H1 (cell line): ENCODE measurements around the gene SIGLEC14. TPM values are rescaled to one million over a fixed set of nuclear protein-coding genes. Genes with fewer than 3 reads are reported as not detected.

Source experiments
- CTCF ChIA-PET: fragments of 300-600 bp; sonication (Branson Sonifier 250); formaldehyde crosslinking; loops from one replicate; lab custom pipeline; 2021; ENCODE audit not compliant: partially characterized antibody; lab: Charles Lee
- POLR2A ChIA-PET: fragments of 300-600 bp; sonication (Branson Sonifier 250); formaldehyde crosslinking; loops from one replicate; lab custom pipeline; 2021; ENCODE audit warnings: inconsistent platforms; ENCODE audit not compliant: partially characterized antibody; lab: Charles Lee
- DNase-seq, 2 experiments: peaks; one replicate each; pipeline versions ENCODE4 v3.0.0 to v3.0.0-alpha.2; 2010 to 2022; ENCODE audit warnings: low spot score in 2 of 2, low read depth in 1 of 2, mixed read lengths in 1 of 2
- FAIRE-seq: peaks from 2 replicates; lab custom pipeline; 2011; peaks lifted over from hg19 to GRCh38; lab: Jason Lieb, UNC
- H2AFZ ChIP-seq: 2 replicates; pipeline ENCODE4 v1.8.1; 2012; ENCODE audit warnings: low read length, inconsistent platforms
- H2AK5ac ChIP-seq: 2 replicates; pipeline ENCODE4 v1.6.1; 2013; ENCODE audit warnings: low read depth, low read length
- H2BK120ac ChIP-seq: replicated peaks from 2 replicates; pipeline ENCODE3; 2013; ENCODE audit warnings: low read depth, low read length, inconsistent platforms
- H2BK12ac ChIP-seq: 2 replicates; pipeline ENCODE4 v1.6.1; 2013; ENCODE audit warnings: low read depth, low read length
- H2BK15ac ChIP-seq: 2 replicates; pipeline ENCODE4 v1.6.1; 2013; ENCODE audit warnings: low read length
- H2BK20ac ChIP-seq: 2 replicates; pipeline ENCODE4 v1.6.1; 2013; ENCODE audit warnings: low read length
- H2BK5ac ChIP-seq: 2 replicates; pipeline ENCODE4 v1.6.1; 2013; ENCODE audit warnings: low read depth, low read length
- H3K14ac ChIP-seq: 2 replicates; pipeline ENCODE4 v1.6.1; 2013; ENCODE audit warnings: inconsistent platforms; ENCODE audit not compliant: insufficient read length
- H3K18ac ChIP-seq: 2 replicates; pipeline ENCODE4 v1.6.1; 2013; ENCODE audit warnings: low read length; ENCODE audit errors: extremely low read depth
- H3K23ac ChIP-seq: 2 replicates; pipeline ENCODE4 v1.6.1; 2013; ENCODE audit warnings: inconsistent platforms; ENCODE audit not compliant: insufficient read length
- H3K23me2 ChIP-seq: 2 replicates; pipeline ENCODE4 v1.6.1; 2013; ENCODE audit warnings: low read depth, low read length
- H3K27ac ChIP-seq: 2 replicates; pipeline ENCODE4 v1.6.1; 2011; ENCODE audit warnings: low read depth, low read length, inconsistent platforms
- H3K27me3 ChIP-seq, 4 experiments: replicated peaks in 1 of 4; 1 replicate in 1 of 4; 2 replicates in 3 of 4; pipeline versions ENCODE4 v1.6.1 to v1.8.1; 2011 to 2013; ENCODE audit warnings: low read length in 3 of 4, mild to moderate bottlenecking in 3 of 4, inconsistent platforms in 2 of 4, mixed read lengths in 2 of 4, moderate library complexity in 1 of 4; ENCODE audit not compliant: control insufficient read depth in 3 of 4, insufficient read depth in 3 of 4; ENCODE audit errors: extremely low read depth in 1 of 4
- H3K36me3 ChIP-seq, 4 experiments: 2 replicates each; pipeline versions ENCODE4 v1.6.1 to v1.8.1; 2011 to 2013; ENCODE audit warnings: mild to moderate bottlenecking in 4 of 4, low read length in 3 of 4, moderate library complexity in 2 of 4, control low read depth in 1 of 4, inconsistent platforms in 1 of 4; ENCODE audit not compliant: insufficient read depth in 4 of 4, control insufficient read depth in 2 of 4
- H3K4ac ChIP-seq: replicated peaks from 2 replicates; pipeline ENCODE3; 2013; ENCODE audit warnings: low read length, low read depth, mixed read lengths, inconsistent platforms; ENCODE audit not compliant: insufficient read length
- H3K4me1 ChIP-seq, 4 experiments: replicated peaks in 1 of 4; 1 replicate in 1 of 4; 2 replicates in 3 of 4; pipeline versions ENCODE4 v1.6.1 to v1.8.1; 2011 to 2013; ENCODE audit warnings: low read length in 3 of 4, inconsistent platforms in 2 of 4, mixed read lengths in 1 of 4; ENCODE audit not compliant: insufficient read depth in 4 of 4, control insufficient read depth in 3 of 4
- H3K4me2 ChIP-seq, 2 experiments: 2 replicates each; pipeline versions ENCODE4 v1.6.1 to v1.8.1; 2011 to 2013; ENCODE audit warnings: low read depth in 2 of 2, low read length in 2 of 2, control low read depth in 1 of 2, inconsistent platforms in 1 of 2, mild to moderate bottlenecking in 1 of 2; ENCODE audit not compliant: insufficient read depth in 1 of 2
- H3K4me3 ChIP-seq, 4 experiments: fragments of 200-600, 300-600 bp in 1 of 4; sonication (generic), shearing (Covaris generic), sonication (Bioruptor Twin) in 1 of 4; 2 replicates each; pipeline versions ENCODE4 v1.5.1 to v1.8.1; 2011 to 2016; ENCODE audit warnings: low read length in 4 of 4, low read depth in 3 of 4, control low read depth in 2 of 4, inconsistent platforms in 2 of 4, mild to moderate bottlenecking in 2 of 4, mixed read lengths in 1 of 4, moderate library complexity in 1 of 4; ENCODE audit not compliant: insufficient read depth in 2 of 4; ENCODE audit errors: extremely low read depth in 1 of 4
- H3K56ac ChIP-seq: replicated peaks from 2 replicates; pipeline ENCODE3; 2013; ENCODE audit warnings: low read depth, mild to moderate bottlenecking, mixed read lengths, low read length, inconsistent platforms; ENCODE audit not compliant: insufficient read length
- H3K79me1 ChIP-seq: 2 replicates; pipeline ENCODE4 v1.6.1; 2013; ENCODE audit warnings: low read depth, low read length, control low read depth
- H3K79me2 ChIP-seq, 2 experiments: 2 replicates each; pipeline versions ENCODE4 v1.6.1 to v1.8.1; 2012 to 2013; ENCODE audit warnings: low read length in 2 of 2, mild to moderate bottlenecking in 2 of 2, inconsistent platforms in 1 of 2; ENCODE audit not compliant: insufficient read depth in 2 of 2, control insufficient read depth in 1 of 2
- H3K9ac ChIP-seq, 4 experiments: replicated peaks in 1 of 4; 1 replicate in 1 of 4; 2 replicates in 3 of 4; pipeline versions ENCODE4 v1.6.1 to v1.8.1; 2011 to 2013; ENCODE audit warnings: low read depth in 3 of 4, low read length in 3 of 4, control low read depth in 2 of 4, mild to moderate bottlenecking in 2 of 4, moderate library complexity in 2 of 4, inconsistent platforms in 1 of 4; ENCODE audit errors: extremely low read depth in 1 of 4
- H3K9me3 ChIP-seq, 2 experiments: 2 replicates each; pipeline versions ENCODE4 v1.6.1 to v1.8.1; 2012 to 2013; ENCODE audit warnings: mild to moderate bottlenecking in 2 of 2, moderate library complexity in 2 of 2, control low read depth in 1 of 2, inconsistent platforms in 1 of 2, low read depth in 1 of 2, low read length in 1 of 2, mixed read lengths in 1 of 2; ENCODE audit not compliant: insufficient read depth in 2 of 2
- H4K20me1 ChIP-seq, 2 experiments: replicated peaks in 1 of 2; 2 replicates each; pipeline versions ENCODE3 to v1.8.1; 2011 to 2013; ENCODE audit warnings: inconsistent platforms in 2 of 2, low read length in 2 of 2, mild to moderate bottlenecking in 1 of 2; ENCODE audit not compliant: insufficient read depth in 2 of 2, control insufficient read depth in 1 of 2
- H4K5ac ChIP-seq: 2 replicates; pipeline ENCODE4 v1.6.1; 2013; ENCODE audit warnings: low read length, low read depth, mixed read lengths, inconsistent platforms; ENCODE audit not compliant: insufficient read length
- H4K8ac ChIP-seq: 2 replicates; pipeline ENCODE4 v1.8.0; 2013; ENCODE audit warnings: mild to moderate bottlenecking, moderate library complexity, low read length, inconsistent platforms; ENCODE audit not compliant: insufficient read depth; ENCODE audit errors: extremely low read depth
- H4K91ac ChIP-seq: replicated peaks from 2 replicates; pipeline ENCODE3; 2013; ENCODE audit warnings: low read length, mixed read lengths, inconsistent platforms; ENCODE audit not compliant: insufficient read length
- ASH2L ChIP-seq: fragments of 200-600, 300-600 bp; sonication (generic); IDR thresholded peaks from one replicate; pipeline ENCODE4 v1.7.1; 2017; ENCODE audit warnings: low read length
- BRCA1 ChIP-seq: IDR thresholded peaks from 2 replicates; pipeline ENCODE4 v1.6.1; 2012; ENCODE audit warnings: low read depth, low read length, improper control_type of control experiment
- CBX8 ChIP-seq: fragments of 300-800, 300-1000 bp; sonication (generic); IDR thresholded peaks from 2 replicates; pipeline ENCODE4 v1.7.1; 2016; ENCODE audit warnings: low read depth, low read length, borderline replicate concordance
- CHD2 ChIP-seq: IDR thresholded peaks from 2 replicates; pipeline ENCODE4 v1.6.1; 2012; ENCODE audit warnings: low read length, improper control_type of control experiment
- EZH2 ChIP-seq: fragments of 200-600 bp; sonication (generic); IDR thresholded peaks from 2 replicates; pipeline ENCODE4 v1.7.1; 2012; ENCODE audit warnings: low read depth, mild to moderate bottlenecking, moderate library complexity, low read length, inconsistent platforms; ENCODE audit not compliant: severe bottlenecking
- MAFK ChIP-seq: IDR thresholded peaks from 2 replicates; pipeline ENCODE4 v1.6.1; 2012; ENCODE audit warnings: low read depth, mild to moderate bottlenecking, improper control_type of control experiment, low read length
- NRF1 ChIP-seq: IDR thresholded peaks from 2 replicates; pipeline ENCODE4 v1.6.1; 2011; ENCODE audit warnings: mild to moderate bottlenecking, low read depth, low read length, improper control_type of control experiment
- PHF8 ChIP-seq: fragments of 200-600 bp; sonication (generic); conservative IDR thresholded peaks from 2 replicates; pipeline ENCODE4 v1.7.1; 2012; ENCODE audit warnings: low read depth, mild to moderate bottlenecking, inconsistent platforms, low read length, moderate library complexity
- POLR2A ChIP-seq, 2 experiments: IDR thresholded peaks; 1 replicate in 1 of 2; 2 replicates in 1 of 2; pipeline ENCODE4 v1.6.1; 2011; ENCODE audit warnings: low read depth in 2 of 2, low read length in 2 of 2, mild to moderate bottlenecking in 2 of 2; ENCODE audit errors: control extremely low read depth in 1 of 2
- POU5F1 ChIP-seq: IDR thresholded peaks from 2 replicates; pipeline ENCODE4 v1.6.1; 2011; ENCODE audit warnings: low read depth, mild to moderate bottlenecking, low read length, moderate library complexity
- RNF2 ChIP-seq: fragments of 200-900, 300-1000 bp; sonication (generic); IDR thresholded peaks from 2 replicates; pipeline ENCODE4 v1.7.1; 2016; ENCODE audit warnings: borderline replicate concordance, low read depth, mild to moderate bottlenecking, antibody characterized with exemption, low read length; ENCODE audit not compliant: poor library complexity, severe bottlenecking; ENCODE audit errors: missing control alignments
- SIX5 ChIP-seq: IDR thresholded peaks from 2 replicates; pipeline ENCODE4 v1.6.1; 2011; ENCODE audit warnings: mild to moderate bottlenecking, low read depth, low read length
- WGBS, 2 experiments: shearing (Covaris generic) in 1 of 2; methylation state at CpG; one replicate each; pipeline versions ENCODE4 v1.1.6 to v1.1.7; 2013 to 2015; ENCODE audit warnings: low lambda C conversion rate in 2 of 2, mixed read lengths in 2 of 2, inconsistent platforms in 1 of 2, low coverage in 1 of 2, missing lambda C conversion rate in 1 of 2; ENCODE audit not compliant: insufficient replicate concordance in 2 of 2, insufficient coverage in 1 of 2, insufficient read length in 1 of 2; ENCODE audit errors: extremely low coverage in 1 of 2, missing lambda C conversion rate in 1 of 2; 5-methylcytosine and 5-hydroxymethylcytosine counted together
- polyA plus RNA-seq, 7 experiments: library from polyadenylated mRNA; depleted of rRNA in 3 of 7; stranded (reverse) in 5 of 7; unstranded in 2 of 7; fragments of >200 nt in 5 of 7; fragments of 200-250 nt in 2 of 7; gene quantifications; 1 replicate in 5 of 7; 2 replicates in 1 of 7; 4 replicates in 1 of 7; pipeline versions ENCODE4 v1.2.1 to v1.2.3, GENCODE V29; 2011 to 2013; ENCODE audit warnings: missing spikeins in 2 of 7, mixed read lengths in 2 of 7
- total RNA-seq: library from RNA; stranded (reverse); fragmentation: NEBNext Ultra II Directional; extraction: Animal tissue kit (Norgen Biotek cat#: 25700); gene quantifications from 2 replicates; pipeline ENCODE4 v1.2.1, GENCODE V29; 2021

Gene SIGLEC14
- total and polyA plus RNA-seq, 2 of the 8 experiments (the other 6 are each of a cell fraction or from before 2014, with no cell fraction given), result not detected

DNA sequence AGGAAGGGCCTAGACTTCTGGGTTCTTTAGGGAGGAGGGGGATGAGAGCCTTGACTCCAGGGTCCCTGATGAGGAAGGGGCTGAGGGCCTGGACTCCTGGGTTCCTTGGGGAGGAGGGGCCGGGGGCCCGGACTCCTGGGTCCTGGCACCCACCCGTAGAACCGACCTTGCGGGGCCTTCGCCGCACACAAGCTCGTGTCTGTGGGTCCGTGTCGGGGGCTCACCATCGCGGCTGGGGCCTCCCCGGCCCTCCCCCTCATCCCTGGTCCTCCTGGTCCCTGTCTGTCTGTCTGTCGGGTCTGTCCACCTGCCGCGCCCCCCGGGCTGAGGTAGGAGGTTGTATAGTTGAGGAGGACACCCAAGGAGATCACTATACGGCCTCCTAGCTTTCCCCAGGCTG lies 45.8 kb upstream of the SIGLEC14 start:
- Histone ChIP-seq H3K4ac (no peak overlapping the region), H3K27ac (no peak overlapping the region), H3K23ac (no peak overlapping the region), H3K18ac (no peak overlapping the region; the same call in 1 of the 2 replicates), H2BK12ac (no peak overlapping the region), H2BK15ac (no peak overlapping the region), H3K4me2 (peak overlapping the region in 1 of 2 experiments; percentile 97; a peak in 2 of 4 replicates), H4K5ac (no peak overlapping the region), H2BK5ac (no peak overlapping the region), H3K4me3 (peak overlapping the region in 1 of 4 experiments; percentile 64; a peak in 2 of 8 replicates), H2BK20ac (no peak overlapping the region), H3K79me2 (peaks cover 0 to 12% of the 10 kb centered on the region in 2 experiments; a peak in 1 of 4 replicates), H4K20me1 (peaks cover 0 to 6% of the 10 kb centered on the region in 2 experiments), H3K14ac (no peak overlapping the region), H2BK120ac (no peak overlapping the region), H3K79me1 (peaks cover 11% of the 10 kb centered on the region), H3K9me3 (no peaks in the 10 kb centered on the region), H2AFZ (no peak overlapping the region), H3K27me3 (no peaks in the 10 kb centered on the region), H3K23me2 (peaks cover 23% of the 10 kb centered on the region), H3K9ac (no peak overlapping the region), H3K36me3 (no peaks in the 10 kb centered on the region), H3K56ac (no peak overlapping the region), H4K91ac (no peak overlapping the region), H4K8ac (no peak overlapping the region), H3K4me1 (peaks cover 0 to 14% (median 11%) of the 10 kb centered on the region in 4 experiments; a peak in 5 of 7 replicates), H2AK5ac (no peak overlapping the region)
- DNase-seq (no peak), FAIRE-seq (no peak)
- 97% methylated on average over 11 of the region's 18 CpGs; no CpG with 5 or more reads in 1 of the 2 experiments for WGBS, 2 experiments
- ChIA-PET CTCF (interaction anchor here (1.2 kb wide), 1 partner anchor 85 kb away, joined by 3 read pairs; no protein-coding TSS in a partner anchor), POLR2A (interaction anchor here (4.2 kb wide), 1 partner anchor 10 kb away, joined by 28 read pairs; no protein-coding TSS in a partner anchor)
- TF ChIP-seq EZH2 (no peak), ASH2L (no peak), CHD2 (no peak), RNF2 (no peak), BRCA1 (no peak), POLR2A (IDR thresholded peaks at IDR 0.05; ENCODE audit: control extremely low read depth in 1 of 2, low read depth in 2 of 2, low read length in 2 of 2) (no peak), PHF8 (no peak), CBX8 (no peak), MAFK (no peak), NRF1 (no peak), POU5F1 (no peak), SIX5 (no peak)
